Measurements from ENCODE around the gene KIF7. TPM values are rescaled to one million over a fixed set of nuclear protein-coding genes. Genes with fewer than 3 reads are reported as not detected.

The KIF7 gene
- total RNA-seq, 1 experiment from 2014 or later: 42.1 TPM

DNA sequence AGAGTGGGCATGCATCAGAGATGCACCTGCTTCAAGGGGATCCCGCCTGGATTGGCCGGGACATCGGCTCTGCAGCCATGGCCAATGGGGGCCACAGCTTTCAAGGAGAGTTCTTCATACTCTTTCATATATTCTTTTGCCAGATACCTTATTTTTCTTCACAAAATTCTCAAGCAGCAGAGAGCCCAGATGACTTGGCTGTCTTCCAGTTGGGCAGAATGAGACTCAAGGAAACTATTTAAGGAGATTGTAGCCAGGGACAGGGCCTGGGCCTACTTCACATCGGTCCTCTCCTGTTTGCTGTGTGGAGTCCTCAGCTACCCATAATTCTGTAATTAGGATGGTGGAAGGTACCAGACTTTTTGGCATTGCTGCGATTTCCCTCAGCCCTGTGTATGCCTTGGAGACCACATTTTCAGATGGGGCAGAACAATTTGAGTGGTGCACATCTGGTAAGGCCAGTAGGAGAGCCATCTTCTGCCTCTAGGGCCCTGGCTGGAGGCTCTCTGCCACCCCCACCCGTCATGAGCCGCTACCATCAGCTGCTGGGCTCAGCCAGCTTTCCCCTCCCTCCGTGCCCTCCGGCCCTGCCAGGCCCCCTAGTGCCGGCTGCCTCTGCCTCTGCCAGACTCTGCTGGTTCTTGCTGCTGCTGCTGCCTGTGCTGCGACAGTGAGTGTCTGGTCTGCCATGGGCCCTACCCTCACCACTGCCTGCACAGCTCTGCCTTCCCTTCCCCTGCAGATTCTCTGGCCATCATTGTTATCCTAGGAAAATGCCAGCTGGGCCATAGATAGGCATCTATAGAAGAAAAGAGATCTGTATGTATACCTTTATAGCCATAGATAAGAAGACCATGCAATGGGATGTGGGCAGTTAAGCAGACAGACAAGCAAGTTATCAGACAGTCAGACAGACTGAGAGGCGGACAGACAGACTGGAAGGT lies 17.2 kb upstream of the KIF7 start:
- no peaks in the 10 kb centered on the region for H3K9me3 ChIP-seq
- H3K36me3 ChIP-seq: no peaks in the 10 kb centered on the region
- H3K27me3 ChIP-seq: no peaks in the 10 kb centered on the region
- no peak overlapping the region for H3K4me3 ChIP-seq
- DNase-seq: no peak

GRCh38 chr15:89671687-89672086 lies 16.4 kb upstream of the KIF7 start:
- DNase-seq: no peak
- H3K36me3 ChIP-seq: no peaks in the 10 kb centered on the region
- H3K9me3 ChIP-seq: no peaks in the 10 kb centered on the region
- H3K4me3 ChIP-seq: no peak overlapping the region
- no peaks in the 10 kb centered on the region for H3K27me3 ChIP-seq

- H3K36me3 ChIP-seq: no peaks in the 10 kb centered on the region
- no peak for DNase-seq
- H3K27me3 ChIP-seq: no peaks in the 10 kb centered on the region
- no peaks in the 10 kb centered on the region for H3K9me3 ChIP-seq
- H3K4me3 ChIP-seq: no peak overlapping the region
Observed at GRCh38 chr15:89670971-89671560, 15.8 kb upstream of the KIF7 start.

DNA sequence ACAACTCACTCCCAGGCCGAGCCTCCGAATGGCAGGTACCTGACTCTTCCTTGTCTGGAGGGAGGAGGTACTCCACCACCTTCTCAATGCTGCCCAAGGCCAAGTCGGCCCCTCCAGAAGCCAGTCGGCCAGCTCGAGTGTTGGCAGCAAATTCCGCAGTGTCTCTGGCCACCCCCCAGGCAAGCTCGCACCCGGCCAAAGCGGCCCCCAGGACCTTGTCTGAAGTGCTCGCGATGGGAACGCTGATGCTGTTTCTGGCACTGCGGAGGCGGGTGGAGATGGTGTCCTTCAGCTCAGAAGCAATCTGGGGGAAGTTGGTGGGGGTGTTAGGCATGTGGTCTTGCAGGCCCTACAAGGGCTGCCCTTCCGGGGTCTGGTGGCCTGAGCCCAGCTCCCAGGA lies 14.7 kb upstream of the KIF7 start:
- no peak overlapping the region for H3K4me3 ChIP-seq
- H3K9me3 ChIP-seq: no peaks in the 10 kb centered on the region
- no peaks in the 10 kb centered on the region for H3K27me3 ChIP-seq
- no peaks in the 10 kb centered on the region for H3K36me3 ChIP-seq
- DNase-seq: no peak

DNA sequence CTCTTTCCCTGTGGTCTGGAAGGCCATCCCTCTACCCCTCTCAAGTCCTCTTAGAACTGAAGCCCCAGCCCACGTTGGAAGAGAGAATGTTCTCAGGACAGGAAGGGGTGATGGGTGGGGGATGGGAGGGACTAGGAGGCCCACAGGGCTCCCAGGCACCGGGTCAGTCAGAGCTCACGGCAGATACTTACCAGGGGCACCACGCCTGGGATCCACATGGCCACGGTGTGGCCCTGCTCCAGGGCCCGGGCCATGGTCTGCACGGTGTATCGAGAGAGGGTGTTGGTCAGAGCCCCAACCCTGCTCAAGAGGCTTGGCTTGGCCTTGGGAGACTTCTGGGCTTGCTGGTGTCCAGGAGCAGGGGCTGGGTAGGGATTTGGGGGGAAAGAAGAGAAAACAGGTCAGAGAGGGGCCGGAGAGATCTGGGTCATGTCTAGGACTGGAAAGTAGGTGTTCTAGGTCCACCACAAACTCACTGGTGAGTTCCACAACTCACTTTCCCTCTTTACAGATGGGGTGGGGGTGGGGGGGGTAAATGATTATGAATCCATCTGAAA lies 14.1 kb upstream of the KIF7 start:
- Histone ChIP-seq H3K27me3 (no peaks in the 10 kb centered on the region), H3K9me3 (no peaks in the 10 kb centered on the region), H3K4me3 (no peak overlapping the region), H3K36me3 (no peaks in the 10 kb centered on the region)
- no peak for DNase-seq

GRCh38 chr15:89668171-89668570 lies 12.9 kb upstream of the KIF7 start:
- Histone ChIP-seq H3K36me3 (no peaks in the 10 kb centered on the region), H3K9me3 (no peaks in the 10 kb centered on the region), H3K4me3 (no peak overlapping the region), H3K27me3 (no peaks in the 10 kb centered on the region)
- no peak for DNase-seq

- Histone ChIP-seq H3K27me3 (no peaks in the 10 kb centered on the region), H3K36me3 (no peaks in the 10 kb centered on the region)
- DNase-seq: no peak
Observed at GRCh38 chr15:89667706-89667960, 12.4 kb upstream of the KIF7 start.

DNA sequence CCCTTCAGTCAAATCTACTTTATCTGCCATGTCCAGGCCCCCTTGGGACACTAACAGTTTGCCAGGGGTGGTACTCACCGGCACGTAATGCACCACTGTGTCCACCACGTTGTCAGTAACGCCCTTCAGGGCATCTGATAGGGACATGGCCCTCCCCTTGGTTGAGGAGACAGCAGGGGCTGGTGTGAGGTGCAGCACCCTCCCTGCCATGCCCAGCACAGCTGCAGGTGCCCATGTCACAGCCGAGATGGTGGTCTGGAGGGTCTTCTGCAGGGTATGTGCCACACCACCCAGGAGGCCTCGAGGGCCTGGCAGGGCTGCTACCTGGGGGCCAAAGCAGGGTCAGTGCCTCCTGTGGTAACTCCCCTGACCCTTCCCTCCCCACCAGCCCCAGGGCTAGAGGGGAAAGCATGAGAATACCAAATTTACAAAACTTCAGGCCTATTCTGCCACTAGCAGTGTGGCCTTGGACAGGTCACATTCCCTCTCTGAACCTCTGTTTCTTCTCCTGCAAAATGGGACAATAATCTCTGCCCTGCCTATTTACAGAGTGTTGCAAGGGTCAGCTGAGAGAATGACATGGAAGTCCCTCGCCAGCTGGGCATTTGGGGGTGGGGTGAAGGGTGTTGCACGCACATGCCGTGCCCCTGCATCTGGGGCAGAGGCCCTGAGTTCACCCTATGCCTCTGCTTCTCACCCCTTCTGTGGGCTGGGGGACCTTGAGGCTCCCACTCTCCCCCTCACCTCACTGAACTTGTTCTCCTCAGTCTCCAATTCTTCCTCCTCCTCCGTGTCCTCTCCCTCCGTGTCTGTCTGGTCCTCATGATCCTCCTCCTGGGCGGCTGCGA lies 11.8 kb upstream of the KIF7 start:
- Histone ChIP-seq H3K36me3 (no peaks in the 10 kb centered on the region), H3K4me3 (no peak overlapping the region), H3K9me3 (no peaks in the 10 kb centered on the region), H3K27me3 (no peaks in the 10 kb centered on the region)
- DNase-seq: no peak

More at GRCh38 chr15:89667706-89667960, 12.4 kb upstream of the KIF7 start:
- Histone ChIP-seq H3K4me3 (no peak overlapping the region), H3K9me3 (no peaks in the 10 kb centered on the region)

DNA sequence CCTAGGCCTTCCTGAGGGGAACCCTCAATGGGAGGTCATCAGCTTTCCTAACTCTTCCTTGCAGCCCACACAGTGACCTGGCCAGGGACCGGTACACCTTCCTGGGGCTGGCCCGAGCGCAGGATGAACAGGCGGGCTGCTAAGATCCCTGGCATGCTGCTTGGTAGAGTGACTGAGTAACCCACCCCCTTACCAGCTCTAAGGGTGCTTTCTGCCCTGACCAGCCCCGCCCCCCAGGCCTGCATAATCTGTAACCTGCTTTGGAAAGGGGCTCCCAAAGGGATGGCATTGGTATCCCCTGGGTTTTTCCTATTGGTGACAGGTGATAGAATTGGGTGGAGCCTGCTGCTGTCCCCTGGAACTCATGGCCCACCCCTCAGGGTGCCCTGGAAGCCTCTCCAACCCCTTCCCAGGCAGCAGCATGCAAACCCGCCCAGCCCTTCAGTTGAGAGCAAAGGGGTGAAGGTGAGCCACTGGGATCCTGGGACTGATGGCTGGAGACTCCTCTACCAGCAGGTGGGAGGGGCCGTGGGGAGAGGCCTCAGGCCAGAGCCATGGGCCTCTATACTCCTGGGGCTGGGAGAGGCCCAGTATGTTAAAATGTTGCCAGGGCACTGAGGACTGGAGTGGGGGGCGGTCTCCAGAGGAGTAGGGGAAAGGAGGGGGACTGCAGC lies 11.1 kb upstream of the KIF7 start:
- no peaks in the 10 kb centered on the region for H3K9me3 ChIP-seq
- DNase-seq: no peak
- H3K27me3 ChIP-seq: no peaks in the 10 kb centered on the region
- no peak overlapping the region for H3K4me3 ChIP-seq
- H3K36me3 ChIP-seq: no peaks in the 10 kb centered on the region

GRCh38 chr15:89665449-89666181 lies 10.3 kb upstream of the KIF7 start:
- Histone ChIP-seq H3K4me3 (no peak overlapping the region), H3K36me3 (no peaks in the 10 kb centered on the region), H3K27me3 (no peaks in the 10 kb centered on the region), H3K9me3 (no peaks in the 10 kb centered on the region)
- peak; percentile 67 for DNase-seq

- Histone ChIP-seq H3K27me3 (no peaks in the 10 kb centered on the region), H3K36me3 (no peaks in the 10 kb centered on the region), H3K4me3 (no peak overlapping the region), H3K9me3 (no peaks in the 10 kb centered on the region)
- DNase-seq: no peak
Observed at GRCh38 chr15:89664441-89665350, 9.4 kb upstream of the KIF7 start.

DNA sequence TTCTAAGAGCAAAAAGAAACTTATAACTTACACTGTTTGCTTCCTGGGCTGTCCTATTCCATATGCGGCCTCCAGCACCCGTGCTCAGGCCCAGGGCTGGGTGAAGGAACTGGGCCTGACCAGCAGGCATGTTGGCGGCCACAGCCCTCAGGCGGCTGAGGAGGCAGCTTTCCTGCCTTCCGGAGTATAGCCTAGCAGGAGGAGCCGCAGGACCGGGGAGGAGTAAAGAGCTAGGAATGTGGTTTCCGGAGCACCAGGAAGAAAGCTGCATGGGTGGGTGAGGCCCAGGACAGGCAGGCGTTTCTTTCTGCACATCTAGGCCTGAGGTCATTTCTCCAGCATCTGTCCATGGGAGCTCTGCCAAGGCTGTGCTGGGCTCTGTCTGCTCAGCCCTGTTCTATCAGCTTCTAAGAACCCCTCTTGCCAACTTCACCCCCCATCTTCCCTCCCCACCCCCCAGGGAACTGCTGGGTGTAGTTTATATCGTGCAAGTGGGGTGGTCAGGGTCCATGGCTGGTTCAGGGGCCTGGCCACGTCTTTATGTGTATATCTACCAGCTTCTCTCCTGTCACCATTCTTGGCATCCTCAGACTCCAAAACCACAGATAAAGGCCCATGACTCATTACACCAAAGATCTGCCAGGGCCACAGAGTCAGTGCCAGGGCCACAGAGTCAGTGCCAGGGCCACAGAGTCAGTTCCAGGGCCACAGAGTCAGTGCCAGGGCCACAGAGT lies 7.8 kb upstream of the KIF7 start:
- Histone ChIP-seq H3K36me3 (no peaks in the 10 kb centered on the region), H3K9me3 (no peaks in the 10 kb centered on the region), H3K27me3 (no peaks in the 10 kb centered on the region), H3K4me3 (peak overlapping the region; percentile 40)
- peak; percentile 99 for DNase-seq

DNA sequence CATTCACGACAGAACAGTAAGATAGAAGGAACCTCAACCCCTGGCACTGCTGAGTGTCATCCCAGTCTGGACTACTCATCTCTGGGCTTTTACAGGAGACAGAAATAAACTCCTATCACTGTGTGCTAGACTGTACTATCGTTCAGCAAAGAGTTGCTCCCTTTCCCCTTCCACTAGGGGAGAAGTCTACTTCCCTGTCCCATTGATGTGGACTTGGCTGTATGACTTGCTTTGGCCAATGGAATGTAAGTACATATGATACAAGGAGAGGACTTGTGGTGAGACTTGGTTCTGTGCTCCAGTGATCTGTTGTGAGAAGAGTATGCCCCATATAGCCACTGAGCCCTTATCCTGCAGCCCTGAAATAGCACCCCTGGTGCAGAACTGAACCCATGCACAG lies 5.3 kb upstream of the KIF7 start:
- no peak for DNase-seq
- H3K9me3 ChIP-seq: no peaks in the 10 kb centered on the region
- H3K36me3 ChIP-seq: peaks cover 4% of the 10 kb centered on the region; the same call in 1 of the 2 replicates
- H3K27me3 ChIP-seq: no peaks in the 10 kb centered on the region
- no peak overlapping the region for H3K4me3 ChIP-seq

- Histone ChIP-seq H3K4me3 (no peak overlapping the region), H3K27me3 (no peaks in the 10 kb centered on the region), H3K9me3 (no peaks in the 10 kb centered on the region), H3K36me3 (peaks cover 7% of the 10 kb centered on the region)
- no peak for DNase-seq
Observed at GRCh38 chr15:89659295-89659694, 4.0 kb upstream of the KIF7 start.
